Kidney (tissue), 14 donors: ENCODE results near the gene ARSG. TPM values are rescaled to one million over a fixed set of nuclear protein-coding genes. Genes with fewer than 3 reads are reported as not detected.

Experiments
- DNase-seq, 5 donors: peaks; one replicate each; pipeline ENCODE4 v3.0.0-alpha.2; 2013 to 2020
- FAIRE-seq: peaks from 2 replicates; lab custom pipeline; 2012; peaks lifted over from hg19 to GRCh38; lab: Jason Lieb, UNC
- H3K27ac ChIP-seq, 2 donors: one replicate each; pipeline ENCODE4 v1.7.0; 2013; ENCODE audit warnings: low read depth in 2 of 2, low read length in 2 of 2, inconsistent platforms in 1 of 2
- H3K27me3 ChIP-seq: one replicate; pipeline ENCODE4 v1.7.1; 2013; ENCODE audit warnings: low read length, inconsistent platforms; ENCODE audit not compliant: control insufficient read depth, insufficient read depth
- H3K36me3 ChIP-seq, 3 donors: one replicate each; pipeline versions ENCODE4 v1.7.0 to v1.7.1; 2013; ENCODE audit warnings: low read length in 3 of 3, control low read depth in 1 of 3, inconsistent platforms in 1 of 3; ENCODE audit not compliant: insufficient read depth in 3 of 3, control insufficient read depth in 2 of 3
- H3K4me1 ChIP-seq, 3 donors: one replicate each; pipeline versions ENCODE4 v1.7.0 to v1.7.1; 2013; ENCODE audit warnings: low read length in 3 of 3, inconsistent platforms in 1 of 3, low read depth in 1 of 3; ENCODE audit not compliant: control insufficient read depth in 2 of 3, insufficient read depth in 2 of 3
- H3K4me3 ChIP-seq, 3 donors: one replicate each; pipeline versions ENCODE4 v1.7.0 to v1.8.1; 2013; ENCODE audit warnings: low read length in 3 of 3, control low read depth in 1 of 3, inconsistent platforms in 1 of 3
- H3K9ac ChIP-seq, 3 donors: one replicate each; pipeline versions ENCODE4 v1.7.0 to v1.7.1; 2013; ENCODE audit warnings: low read length in 3 of 3, control low read depth in 1 of 3, inconsistent platforms in 1 of 3
- H3K9me3 ChIP-seq, 3 donors: one replicate each; pipeline versions ENCODE4 v1.7.0 to v1.7.1; 2013; ENCODE audit warnings: low read length in 3 of 3, control low read depth in 1 of 3, inconsistent platforms in 1 of 3; ENCODE audit not compliant: control insufficient read depth in 2 of 3, insufficient read depth in 1 of 3
- intact Hi-C: fragments of 100-400 bp; cut with DNase I; formaldehyde crosslinking; loops from one replicate; pipeline ENCODE4 v1.11.1; 2022
- polyA plus RNA-seq: library from polyadenylated mRNA; stranded (reverse); fragments of 350-450 nt; fragmentation: Illumina TruSeq; extraction: RNeasy Lipid Tissue Mini Kit (QIAGEN cat#74804); gene quantifications from one replicate; pipeline ENCODE4 v1.2.3, GENCODE V29; 2014; ENCODE audit warnings: low read depth, low replicate concordance; ENCODE audit not compliant: insufficient read depth
- total RNA-seq: library from RNA; stranded (reverse); fragmentation: NEBNext Ultra II Directional; extraction: Animal tissue kit (Norgen Biotek cat#: 25700); gene quantifications from one replicate; pipeline ENCODE4 v1.2.1, GENCODE V29; 2021
- TF ChIP-seq, protein P1 (sequence below): IDR thresholded peaks from 3 replicates; pipeline ENCODE4 v1.5.1; 2012; ENCODE audit warnings: mild to moderate bottlenecking, moderate library complexity, borderline replicate concordance; ENCODE audit not compliant: insufficient read depth; ENCODE audit errors: extremely low read depth
- donor health status: control.
- donor health status: control.
- donor health status: control.
- donor health status: control.
- donor health status: control.
- donor health status: DM: yes; HTN: yes; CAD: no.
- donor health status: Normal renal cell carcinoma (clear cell type).

ARSG gene
- total and polyA plus RNA-seq, 2 donors from 2014 or later = 5.0 to 12.6 TPM

DNA sequence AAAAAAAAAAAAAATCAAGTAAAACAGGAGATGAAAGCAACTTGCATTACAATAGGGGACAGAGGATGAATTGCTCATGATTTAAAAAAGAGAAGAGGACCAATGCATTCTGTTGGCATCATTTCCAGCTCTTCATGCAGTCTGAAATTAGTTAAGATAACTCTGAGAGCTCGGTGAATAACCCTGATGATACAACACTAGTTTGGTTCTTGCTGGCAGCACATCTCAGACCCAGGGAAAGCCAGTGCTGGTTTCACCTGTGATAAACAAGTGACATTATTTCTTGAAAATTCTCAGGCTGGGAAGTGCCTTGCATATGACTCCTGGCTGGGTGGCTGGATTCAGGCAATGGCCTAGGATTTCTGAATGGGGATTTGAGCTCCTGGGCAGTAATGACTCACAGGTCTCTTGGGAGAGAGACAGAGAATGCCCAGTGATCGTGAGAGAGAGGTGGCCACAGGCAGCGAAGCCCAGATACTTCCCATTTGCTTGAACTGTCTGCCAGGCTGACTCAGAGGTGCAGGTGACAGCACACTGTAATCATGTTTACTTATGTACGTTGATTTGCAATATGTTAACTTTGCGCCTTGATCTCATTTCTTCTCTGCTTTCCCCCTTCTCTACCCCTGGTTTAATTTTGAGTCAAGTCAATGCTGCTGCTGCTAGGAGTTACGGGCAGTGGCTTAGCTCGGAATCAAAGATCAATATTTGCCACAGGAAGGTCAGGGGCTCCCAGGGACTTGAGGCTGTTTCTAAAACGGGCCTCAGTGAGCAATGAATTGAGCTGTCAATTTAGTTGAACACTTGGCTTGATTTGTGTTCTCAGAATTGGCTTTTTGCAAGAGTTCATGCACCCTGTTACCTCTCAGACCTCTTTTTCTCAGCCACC, 27.1 kb downstream of the ARSG start:
- TF ChIP-seq, protein P1, sequence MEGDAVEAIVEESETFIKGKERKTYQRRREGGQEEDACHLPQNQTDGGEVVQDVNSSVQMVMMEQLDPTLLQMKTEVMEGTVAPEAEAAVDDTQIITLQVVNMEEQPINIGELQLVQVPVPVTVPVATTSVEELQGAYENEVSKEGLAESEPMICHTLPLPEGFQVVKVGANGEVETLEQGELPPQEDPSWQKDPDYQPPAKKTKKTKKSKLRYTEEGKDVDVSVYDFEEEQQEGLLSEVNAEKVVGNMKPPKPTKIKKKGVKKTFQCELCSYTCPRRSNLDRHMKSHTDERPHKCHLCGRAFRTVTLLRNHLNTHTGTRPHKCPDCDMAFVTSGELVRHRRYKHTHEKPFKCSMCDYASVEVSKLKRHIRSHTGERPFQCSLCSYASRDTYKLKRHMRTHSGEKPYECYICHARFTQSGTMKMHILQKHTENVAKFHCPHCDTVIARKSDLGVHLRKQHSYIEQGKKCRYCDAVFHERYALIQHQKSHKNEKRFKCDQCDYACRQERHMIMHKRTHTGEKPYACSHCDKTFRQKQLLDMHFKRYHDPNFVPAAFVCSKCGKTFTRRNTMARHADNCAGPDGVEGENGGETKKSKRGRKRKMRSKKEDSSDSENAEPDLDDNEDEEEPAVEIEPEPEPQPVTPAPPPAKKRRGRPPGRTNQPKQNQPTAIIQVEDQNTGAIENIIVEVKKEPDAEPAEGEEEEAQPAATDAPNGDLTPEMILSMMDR = no peak
- Histone ChIP-seq H3K4me3 (no peak overlapping the region), H3K27me3 (no peaks in the 10 kb centered on the region), H3K9ac (no peak overlapping the region), H3K36me3 (no peaks in the 10 kb centered on the region), H3K27ac (no peak overlapping the region), H3K4me1 (no peaks in the 10 kb centered on the region), H3K9me3 (no peaks in the 10 kb centered on the region)
- FAIRE-seq (no peak), DNase-seq (no peak)
- intact Hi-C loops = no loop called here

- H3K4me3 ChIP-seq = no peak overlapping the region
- H3K9me3 ChIP-seq = no peaks in the 10 kb centered on the region
- no peak for DNase-seq
- H3K36me3 ChIP-seq = no peaks in the 10 kb centered on the region
- intact Hi-C loops = no loop called here
- H3K9ac ChIP-seq = no peak overlapping the region
- no peak for FAIRE-seq
- no peaks in the 10 kb centered on the region for H3K4me1 ChIP-seq
- TF ChIP-seq, protein P1 = no peak
- no peaks in the 10 kb centered on the region for H3K27me3 ChIP-seq
- H3K27ac ChIP-seq = no peak overlapping the region
Observed at GRCh38 chr17:68319410-68320162, 28.3 kb downstream of the ARSG start.

- TF ChIP-seq, protein P1 = no peak
Observed at GRCh38 chr17:68320311-68320865, 29.1 kb downstream of the ARSG start.

More at GRCh38 chr17:68320311-68320865, 29.1 kb downstream of the ARSG start:
- Histone ChIP-seq H3K4me1 (no peaks in the 10 kb centered on the region), H3K4me3 (no peak overlapping the region), H3K9ac (no peak overlapping the region), H3K27ac (no peak overlapping the region), H3K36me3 (no peaks in the 10 kb centered on the region), H3K9me3 (no peaks in the 10 kb centered on the region), H3K27me3 (no peaks in the 10 kb centered on the region)
- no peak for FAIRE-seq
- no peak for DNase-seq
- intact Hi-C loops = no loop called here
